Gastrocnemius medialis (tissue), 4 donors: ENCODE results near the gene LRRC45. TPM values are rescaled to one million over a fixed set of nuclear protein-coding genes. Genes with fewer than 3 reads are reported as not detected.

ENCODE experiments used
- ATAC-seq, 2 donors: fragments of 150-250 bp; one replicate each; pipeline ENCODE4 v1.9.1; 2016
- DNase-seq, 2 donors: peaks; one replicate each; pipeline ENCODE4 v3.0.0-alpha.2; 2019
- H3K27ac ChIP-seq, 4 donors: fragments of 200-600 bp; sonication (generic); 1 replicate in 1 of 4; 2 replicates in 3 of 4; pipeline ENCODE4 v1.5.1; 2016 to 2018; ENCODE audit warnings: mild to moderate bottlenecking in 2 of 4, moderate library complexity in 1 of 4
- H3K27me3 ChIP-seq, 3 donors: fragments of 200-600 bp; sonication (generic) in 2 of 3; 1 replicate in 1 of 3; 2 replicates in 2 of 3; pipeline versions ENCODE4 v1.5.1 to v1.6.0; 2016 to 2019; ENCODE audit warnings: mild to moderate bottlenecking in 1 of 3, moderate library complexity in 1 of 3
- H3K36me3 ChIP-seq, 2 donors: fragments of 200-600 bp; sonication (generic) in 1 of 2; one replicate each; pipeline ENCODE4 v1.5.1; 2017 to 2018
- H3K4me1 ChIP-seq, 2 donors: fragments of 200-600 bp; sonication (generic) in 1 of 2; one replicate each; pipeline ENCODE4 v1.5.1; 2016 to 2017; ENCODE audit warnings: mild to moderate bottlenecking in 2 of 2
- H3K4me3 ChIP-seq, 4 donors: fragments of 200-600 bp; sonication (generic) in 3 of 4; 1 replicate in 1 of 4; 2 replicates in 3 of 4; pipeline ENCODE4 v1.5.1; 2016 to 2019; ENCODE audit warnings: mild to moderate bottlenecking in 2 of 4
- H3K9me3 ChIP-seq, 3 donors: fragments of 200-600 bp; sonication (generic) in 2 of 3; 1 replicate in 1 of 3; 2 replicates in 2 of 3; pipeline ENCODE4 v1.5.1; 2016 to 2019
- POLR2A ChIP-seq, 2 donors: fragments of 450-650 bp; IDR thresholded peaks; one replicate each; pipeline ENCODE4 v1.6.1; 2017; ENCODE audit warnings: antibody characterized with exemption in 2 of 2, mild to moderate bottlenecking in 2 of 2, moderate library complexity in 2 of 2
- in situ Hi-C, 4 donors: fragments of 200-750 bp; cut with MboI; loops; one replicate each; pipeline versions ENCODE4 v1.15.0 to v1.8.0; 2017; ENCODE audit warnings: low sequenced_read_pairs in 4 of 4
- intact Hi-C: fragments of 100-400 bp; cut with DNase I; formaldehyde crosslinking; loops from one replicate; pipeline ENCODE4 v1.15.1; 2023; ENCODE audit warnings: low total_unique reads
- total RNA-seq, 4 donors: library from RNA; depleted of rRNA; stranded (reverse); fragments of >200 nt; gene quantifications; one replicate each; pipeline versions ENCODE4 v1.1.0 to v1.2.3, GENCODE V29; 2016
- TF ChIP-seq, protein P1 (sequence below), 5 experiments: fragments of 450-650 bp in 3 of 5; fragments of 200-600 bp in 2 of 5; sonication (generic) in 2 of 5; IDR thresholded peaks in 4 of 5; conservative IDR thresholded peaks in 1 of 5; 1 replicate in 4 of 5; 2 replicates in 1 of 5; pipeline ENCODE4 v1.5.1; 2016 to 2019; ENCODE audit warnings: antibody characterized with exemption in 5 of 5, mild to moderate bottlenecking in 3 of 5, moderate library complexity in 3 of 5

Gene LRRC45
- total RNA-seq, 4 donors from 2014 or later, result 1.1 to 5.0 (median 3.8) TPM

DNA sequence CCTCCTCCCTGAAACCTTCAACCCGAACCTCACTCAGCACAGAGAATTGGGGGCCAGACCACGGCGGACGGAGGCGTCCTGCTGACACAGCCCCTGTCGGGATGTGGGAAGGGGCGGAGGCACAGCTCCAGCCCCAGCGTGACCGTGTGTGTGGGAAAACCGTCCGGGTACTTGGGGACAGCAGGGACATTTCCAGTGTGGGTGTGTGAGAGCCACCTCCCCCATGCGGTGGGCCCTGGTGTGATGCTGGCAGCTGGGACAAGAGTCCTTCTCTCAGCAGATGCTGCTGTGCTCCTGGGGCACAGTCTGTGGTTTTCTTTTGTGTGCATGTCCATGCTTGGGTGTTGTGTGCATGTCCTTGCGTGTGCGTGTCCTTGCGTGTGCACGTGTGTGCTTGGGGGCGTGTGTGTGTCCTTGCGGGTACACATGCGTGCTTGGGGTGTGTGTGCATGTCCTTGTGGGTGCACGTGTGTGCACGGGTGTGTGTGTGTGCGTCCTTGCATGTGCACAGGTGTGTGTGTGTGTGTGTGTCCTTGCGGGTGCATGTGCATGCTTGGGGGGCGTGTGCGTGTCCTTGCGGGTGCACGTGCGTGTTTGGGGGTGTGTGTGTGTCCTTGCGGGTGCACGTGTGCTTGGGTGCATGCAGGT, 17.3 kb upstream of the LRRC45 start:
- H3K27me3 ChIP-seq, result no peaks in the 10 kb centered on the region
- DNase-seq (no peak), ATAC-seq (no peak)
- no peak for TF ChIP-seq POLR2A (IDR thresholded peaks at IDR 0.05)
- TF ChIP-seq, protein P1, sequence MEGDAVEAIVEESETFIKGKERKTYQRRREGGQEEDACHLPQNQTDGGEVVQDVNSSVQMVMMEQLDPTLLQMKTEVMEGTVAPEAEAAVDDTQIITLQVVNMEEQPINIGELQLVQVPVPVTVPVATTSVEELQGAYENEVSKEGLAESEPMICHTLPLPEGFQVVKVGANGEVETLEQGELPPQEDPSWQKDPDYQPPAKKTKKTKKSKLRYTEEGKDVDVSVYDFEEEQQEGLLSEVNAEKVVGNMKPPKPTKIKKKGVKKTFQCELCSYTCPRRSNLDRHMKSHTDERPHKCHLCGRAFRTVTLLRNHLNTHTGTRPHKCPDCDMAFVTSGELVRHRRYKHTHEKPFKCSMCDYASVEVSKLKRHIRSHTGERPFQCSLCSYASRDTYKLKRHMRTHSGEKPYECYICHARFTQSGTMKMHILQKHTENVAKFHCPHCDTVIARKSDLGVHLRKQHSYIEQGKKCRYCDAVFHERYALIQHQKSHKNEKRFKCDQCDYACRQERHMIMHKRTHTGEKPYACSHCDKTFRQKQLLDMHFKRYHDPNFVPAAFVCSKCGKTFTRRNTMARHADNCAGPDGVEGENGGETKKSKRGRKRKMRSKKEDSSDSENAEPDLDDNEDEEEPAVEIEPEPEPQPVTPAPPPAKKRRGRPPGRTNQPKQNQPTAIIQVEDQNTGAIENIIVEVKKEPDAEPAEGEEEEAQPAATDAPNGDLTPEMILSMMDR (IDR thresholded peaks at IDR 0.05 in 4 of 5, conservative IDR thresholded peaks at IDR 0.05 in 1 of 5), result no peak
- H3K4me1 ChIP-seq, result peaks cover 33 to 43% of the 10 kb centered on the region in 2 donors
- no peaks in the 10 kb centered on the region for H3K9me3 ChIP-seq
- H3K36me3 ChIP-seq, result no peaks in the 10 kb centered on the region
- in situ Hi-C loops, result no loop called here
- no peak overlapping the region for H3K4me3 ChIP-seq
- intact Hi-C loops, result loop anchor here (10.0 kb wide), 1 partner anchor 69 kb away; no protein-coding TSS in a partner anchor
- no peak overlapping the region for H3K27ac ChIP-seq

DNA sequence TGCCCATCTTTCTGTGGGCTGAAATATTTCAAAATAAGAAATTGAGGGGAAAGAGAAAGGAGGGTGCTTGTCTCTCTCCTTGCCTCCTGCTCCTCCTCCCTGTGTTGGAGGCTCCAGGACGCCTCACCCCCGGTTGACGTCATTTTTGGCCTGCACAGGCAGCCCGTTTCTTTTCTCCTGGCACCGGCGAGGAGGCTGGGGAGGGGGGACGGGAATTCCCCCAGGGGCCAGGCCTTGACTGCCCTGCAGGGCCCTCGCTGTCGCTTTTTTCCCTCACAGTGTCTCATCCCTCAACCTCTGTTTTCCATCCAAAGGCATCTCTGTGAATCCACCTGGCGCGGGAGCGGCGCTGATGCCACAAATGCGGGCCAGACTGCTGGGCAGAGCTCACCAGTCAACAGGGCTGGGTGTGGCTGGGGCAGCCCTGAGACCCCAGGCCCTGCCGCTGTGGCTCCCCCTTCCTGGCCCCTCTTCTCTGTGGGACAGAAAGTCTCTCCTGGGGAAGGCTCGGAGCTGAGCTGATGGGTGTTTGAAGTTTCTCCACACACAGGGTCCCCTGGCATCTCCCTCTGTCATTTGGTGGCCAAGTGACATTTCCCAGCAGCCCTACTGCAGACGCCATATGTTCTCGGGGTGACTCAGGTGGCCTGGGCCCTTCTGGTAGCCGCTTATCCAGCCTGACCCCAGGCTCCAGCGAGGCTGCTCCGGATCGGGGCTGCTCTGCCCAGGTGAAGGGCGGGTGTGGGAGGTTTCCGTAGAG, 16.5 kb upstream of the LRRC45 start:
- intact Hi-C loops, result loop anchor here (10.0 kb wide), 1 partner anchor 68 kb away; no protein-coding TSS in a partner anchor
- peaks cover 25 to 35% of the 10 kb centered on the region in 2 donors for H3K4me1 ChIP-seq
- TF ChIP-seq POLR2A (IDR thresholded peaks at IDR 0.05), result no peak
- TF ChIP-seq, protein P1 (IDR thresholded peaks at IDR 0.05 in 4 of 5, conservative IDR thresholded peaks at IDR 0.05 in 1 of 5), result no peak
- H3K36me3 ChIP-seq, result peaks cover 0 to 3% of the 10 kb centered on the region in 2 donors
- no peaks in the 10 kb centered on the region for H3K27me3 ChIP-seq
- no peak overlapping the region for H3K27ac ChIP-seq
- ATAC-seq (no peak), DNase-seq (no peak)
- in situ Hi-C loops, result no loop called here
- H3K4me3 ChIP-seq, result no peak overlapping the region
- no peaks in the 10 kb centered on the region for H3K9me3 ChIP-seq

DNA sequence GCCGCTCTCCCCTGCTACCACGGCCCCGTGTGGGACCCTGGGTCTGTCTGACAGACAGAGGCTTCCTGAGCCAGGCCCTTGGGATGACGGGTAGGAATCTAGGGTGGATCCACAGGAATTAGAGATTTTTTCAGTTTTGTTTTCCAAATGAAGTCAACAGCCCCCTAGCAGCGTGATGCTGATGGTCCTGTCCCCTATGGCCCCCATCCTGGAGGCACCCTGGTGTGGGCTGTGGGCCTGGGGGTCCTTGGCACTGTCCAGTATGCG, 15.9 kb upstream of the LRRC45 start:
- Histone ChIP-seq H3K4me3 (no peak overlapping the region), H3K4me1 (peaks cover 20 to 30% of the 10 kb centered on the region in 2 donors), H3K27ac (no peak overlapping the region), H3K27me3 (no peaks in the 10 kb centered on the region), H3K36me3 (peaks cover 0 to 3% of the 10 kb centered on the region in 2 donors), H3K9me3 (no peaks in the 10 kb centered on the region)
- ATAC-seq (no peak), DNase-seq (no peak)
- in situ Hi-C loops (no loop called here), intact Hi-C loops (loop anchor here (10.0 kb wide), 1 partner anchor 68 kb away; no protein-coding TSS in a partner anchor)
- TF ChIP-seq, protein P1 (IDR thresholded peaks at IDR 0.05 in 4 of 5, conservative IDR thresholded peaks at IDR 0.05 in 1 of 5), result no peak
- TF ChIP-seq POLR2A (IDR thresholded peaks at IDR 0.05), result no peak

DNA sequence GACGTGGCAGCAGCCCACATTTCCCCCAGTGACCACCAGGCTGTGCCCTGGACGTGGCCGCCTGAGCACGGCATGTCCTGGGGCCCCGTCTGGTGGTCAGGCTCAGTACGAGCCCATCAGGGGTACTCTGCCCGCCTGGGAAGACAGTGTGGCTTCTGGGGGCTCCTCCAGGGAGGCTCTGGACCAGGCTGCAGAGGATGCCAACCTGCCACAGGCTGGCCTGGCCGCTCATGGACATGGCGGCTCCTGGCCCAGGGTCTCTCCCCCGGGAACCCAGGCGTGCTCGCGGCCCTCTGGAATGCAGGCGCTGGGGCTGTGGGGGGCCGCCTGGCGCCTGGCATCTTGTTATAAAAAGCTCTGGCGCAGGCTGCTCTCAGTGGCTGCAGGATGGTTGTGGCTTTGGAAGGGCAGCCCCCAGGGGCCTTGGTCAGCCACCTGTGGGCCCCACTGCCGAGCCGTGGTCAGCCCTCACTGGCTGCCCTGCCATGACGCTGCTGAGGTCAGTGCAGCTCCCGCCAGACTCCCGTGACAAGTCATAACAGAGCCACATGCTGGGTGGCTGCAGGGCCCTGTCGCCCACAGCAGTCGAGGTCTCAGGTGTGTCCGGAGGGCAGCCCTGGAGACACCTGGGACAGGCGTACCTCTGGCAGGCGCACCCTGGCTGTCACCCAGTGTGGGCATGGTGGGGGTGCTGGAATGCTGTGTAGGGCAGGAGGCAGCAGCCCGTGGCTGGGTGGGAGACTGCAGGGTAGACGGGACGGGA, 15.4 kb upstream of the LRRC45 start:
- intact Hi-C loops, result loop anchor here (10.0 kb wide), 1 partner anchor 67 kb away; no protein-coding TSS in a partner anchor
- Histone ChIP-seq H3K27ac (no peak overlapping the region), H3K4me3 (no peak overlapping the region), H3K4me1 (peaks cover 15 to 24% of the 10 kb centered on the region in 2 donors), H3K36me3 (peaks cover 0 to 3% of the 10 kb centered on the region in 2 donors), H3K27me3 (no peaks in the 10 kb centered on the region), H3K9me3 (no peaks in the 10 kb centered on the region)
- no peak for ATAC-seq
- no peak for DNase-seq
- TF ChIP-seq, protein P1 (IDR thresholded peaks at IDR 0.05 in 4 of 5, conservative IDR thresholded peaks at IDR 0.05 in 1 of 5), result no peak
- TF ChIP-seq POLR2A (IDR thresholded peaks at IDR 0.05), result no peak
- in situ Hi-C loops, result no loop called here
